ENCODE measurements around the gene HYLS1. TPM values are rescaled to one million over a fixed set of nuclear protein-coding genes. Genes with fewer than 3 reads are reported as not detected.

HYLS1 gene
- polyA plus RNA-seq, 1 donor (not counting 4 experiments of a cell fraction or from before 2014, with no cell fraction given) = 7.2 TPM

- Histone ChIP-seq H3K27me3 (ENCODE audit: control insufficient read depth, extremely low read depth, insufficient read depth, low read length) (peaks cover 20% of the 10 kb centered on the region), H3K36me3 (ENCODE audit: control insufficient read depth in 2 of 2, extremely low read depth in 1 of 2, insufficient read depth in 2 of 2, low read length in 2 of 2) (peaks cover 6 to 8% of the 10 kb centered on the region in 2 experiments), H3K4me2 (ENCODE audit: control insufficient read depth, extremely low read depth, insufficient read depth, low read depth, low read length) (peak within 1 kb of the TSS; percentile 84), H3K9ac (ENCODE audit: control insufficient read depth, extremely low read depth, insufficient read depth, low read length) (no peak within 1 kb of the TSS), H3K4me1 (ENCODE audit: control insufficient read depth, extremely low read depth, insufficient read depth, low read length) (peaks cover 7% of the 10 kb centered on the region), H2AFZ (ENCODE audit: control insufficient read depth, low read length) (no peak within 1 kb of the TSS), H3K9me1 (ENCODE audit: control insufficient read depth, extremely low read depth, insufficient read depth, low read length) (no peaks in the 10 kb centered on the region), H4K20me1 (ENCODE audit: control insufficient read depth, extremely low read depth, insufficient read depth, low read length) (no peaks in the 10 kb centered on the region), H3K27ac (ENCODE audit: control insufficient read depth, insufficient read depth, low read length) (no peak within 1 kb of the TSS), H3K9me3 (ENCODE audit: control insufficient read depth, low read depth, low read length) (no peaks in the 10 kb centered on the region), H3K4me3 (ENCODE audit: control insufficient read depth in 2 of 3, extremely low read depth in 1 of 3, insufficient read depth in 2 of 3, low read depth in 1 of 3, low read length in 3 of 3) (peak within 1 kb of the TSS; percentile 18 to 83 (median 67)), H3K79me2 (ENCODE audit: control insufficient read depth, insufficient read depth, low read length) (peaks cover 22% of the 10 kb centered on the region)
- dilution Hi-C loops (cut with MboI; ENCODE audit: extremely low pct_ligation_motif_present, low sequenced_read_pairs) = no loop called here
- FAIRE-seq (no peak), DNase-seq (ENCODE audit: low read depth, low spot score) (no peak)
- TF ChIP-seq EZH2 (IDR thresholded peaks at IDR 0.05; ENCODE audit: low read length) (peak; percentile 81), CTCF (optimal IDR thresholded peaks at IDR 0.05 in 1 of 3, IDR thresholded peaks at IDR 0.05 in 1 of 3, conservative IDR thresholded peaks at IDR 0.05 in 1 of 3; ENCODE audit: extremely low read depth in 1 of 3, insufficient read depth in 2 of 3, low read length in 3 of 3) (no peak)
Measured at GRCh38 chr11:125903711-125904659, 16.5 kb downstream of the HYLS1 start, which contains the start of gene DDX25. Gene DDX25, plus strand, starts transcription at chr11:125904508. Its CDS starts 10 bp downstream, at chr11:125904518.

- no peaks in the 10 kb centered on the region for H3K9me3 ChIP-seq (ENCODE audit: control insufficient read depth, low read depth, low read length)
- H2AFZ ChIP-seq (ENCODE audit: control insufficient read depth, low read length) = no peak overlapping the region
- no peak overlapping the region for H3K4me2 ChIP-seq (ENCODE audit: control insufficient read depth, extremely low read depth, insufficient read depth, low read depth, low read length)
- peaks cover 20% of the 10 kb centered on the region for H3K27me3 ChIP-seq (ENCODE audit: control insufficient read depth, extremely low read depth, insufficient read depth, low read length)
- dilution Hi-C loops (cut with MboI; ENCODE audit: extremely low pct_ligation_motif_present, low sequenced_read_pairs) = no loop called here
- TF ChIP-seq CTCF (optimal IDR thresholded peaks at IDR 0.05 in 1 of 3, IDR thresholded peaks at IDR 0.05 in 1 of 3, conservative IDR thresholded peaks at IDR 0.05 in 1 of 3; ENCODE audit: extremely low read depth in 1 of 3, insufficient read depth in 2 of 3, low read length in 3 of 3) (no peak), EZH2 (IDR thresholded peaks at IDR 0.05; ENCODE audit: low read length) (peak; percentile 61)
- no peak overlapping the region for H3K9ac ChIP-seq (ENCODE audit: control insufficient read depth, extremely low read depth, insufficient read depth, low read length)
- H3K4me3 ChIP-seq (ENCODE audit: control insufficient read depth in 2 of 3, extremely low read depth in 1 of 3, insufficient read depth in 2 of 3, low read depth in 1 of 3, low read length in 3 of 3) = no peak overlapping the region
- peaks cover 7% of the 10 kb centered on the region for H3K4me1 ChIP-seq (ENCODE audit: control insufficient read depth, extremely low read depth, insufficient read depth, low read length)
- no peak for FAIRE-seq
- H3K79me2 ChIP-seq (ENCODE audit: control insufficient read depth, insufficient read depth, low read length) = peaks cover 15% of the 10 kb centered on the region
- peaks cover 1 to 3% of the 10 kb centered on the region in 2 experiments for H3K36me3 ChIP-seq (ENCODE audit: control insufficient read depth in 2 of 2, extremely low read depth in 1 of 2, insufficient read depth in 2 of 2, low read length in 2 of 2)
- no peaks in the 10 kb centered on the region for H4K20me1 ChIP-seq (ENCODE audit: control insufficient read depth, extremely low read depth, insufficient read depth, low read length)
- no peaks in the 10 kb centered on the region for H3K9me1 ChIP-seq (ENCODE audit: control insufficient read depth, extremely low read depth, insufficient read depth, low read length)
- H3K27ac ChIP-seq (ENCODE audit: control insufficient read depth, insufficient read depth, low read length) = no peak overlapping the region
- DNase-seq (ENCODE audit: low read depth, low spot score) = no peak
Measured at GRCh38 chr11:125904678-125905077, 17.2 kb downstream of the HYLS1 start.

All from keratinocyte (primary cell).